GM21529 (cell line): ENCODE data around the gene PTP4A1.

Source experiments
- ATAC-seq: cut with Tn5 transposase; IDR thresholded peaks from one replicate; pipeline ENCODE4 v1.9.1; 2021; ENCODE audit not compliant: unreplicated experiment

The PTP4A1 gene

GRCh38 chr6:63554782-63555181 lies 17.5 kb upstream of the PTP4A1 start:
- ATAC-seq: no peak

GRCh38 chr6:63556369-63556768 lies 15.9 kb upstream of the PTP4A1 start:
- ATAC-seq: no peak

- ATAC-seq: peak; percentile 61
These were observed 14.0 kb upstream of the PTP4A1 start for GRCh38 chr6:63558278-63558677.

GRCh38 chr6:63560801-63561287 lies 11.4 kb upstream of the PTP4A1 start:
- ATAC-seq: no peak

- no peak for ATAC-seq
These were observed 11.0 kb upstream of the PTP4A1 start for GRCh38 chr6:63561288-63561687.

GRCh38 chr6:63563235-63563634 lies 9.0 kb upstream of the PTP4A1 start:
- no peak for ATAC-seq

GRCh38 chr6:63565058-63565726 lies 7.1 kb upstream of the PTP4A1 start:
- ATAC-seq: no peak

GRCh38 chr6:63565727-63566596 lies 6.3 kb upstream of the PTP4A1 start:
- no peak for ATAC-seq

- ATAC-seq: no peak
These were observed 4.3 kb upstream of the PTP4A1 start for GRCh38 chr6:63567966-63568365.

- no peak for ATAC-seq
These were observed 778 bp upstream of the PTP4A1 start for GRCh38 chr6:63571361-63572043.

GRCh38 chr6:63572747-63573075 lies 431 bp downstream of the PTP4A1 start:
- ATAC-seq: peak; percentile 2

GRCh38 chr6:63573076-63573898 lies 1.0 kb downstream of the PTP4A1 start:
- peak; percentile 49 for ATAC-seq

GRCh38 chr6:63573899-63574553 lies 1.7 kb downstream of the PTP4A1 start:
- peak; percentile 20 for ATAC-seq

- no peak for ATAC-seq
These were observed 2.2 kb downstream of the PTP4A1 start for GRCh38 chr6:63574554-63574900.

GRCh38 chr6:63576147-63576772 lies 4.0 kb downstream of the PTP4A1 start:
- ATAC-seq: no peak

GRCh38 chr6:63576985-63577712 lies 4.9 kb downstream of the PTP4A1 start:
- ATAC-seq: no peak

GRCh38 chr6:63578757-63579156 lies 6.5 kb downstream of the PTP4A1 start:
- ATAC-seq: no peak

GRCh38 chr6:63579937-63580703 lies 7.8 kb downstream of the PTP4A1 start:
- ATAC-seq: no peak

- ATAC-seq: no peak
These were observed 8.4 kb downstream of the PTP4A1 start for GRCh38 chr6:63580704-63580961.
